ENCODE data around the gene PKP1.

Gene PKP1

GRCh38 chr1:201332616-201333335, 49.5 kb downstream of the PKP1 start:
- no peak for FAIRE-seq

- no peak for FAIRE-seq
Measured at GRCh38 chr1:201334325-201335173, 51.2 kb downstream of the PKP1 start.

GRCh38 chr1:201335174-201335870, 52.0 kb downstream of the PKP1 start:
- no peak for FAIRE-seq

GRCh38 chr1:201335901-201336300, 52.6 kb downstream of the PKP1 start:
- no peak for FAIRE-seq

- no peak for FAIRE-seq
Measured at GRCh38 chr1:201336711-201337450, 53.6 kb downstream of the PKP1 start.

GRCh38 chr1:201341377-201341776, 58.1 kb downstream of the PKP1 start:
- no peak for FAIRE-seq

- FAIRE-seq = no peak
Measured at GRCh38 chr1:201344206-201345080, 61.1 kb downstream of the PKP1 start.

GRCh38 chr1:201345081-201345355, 61.7 kb downstream of the PKP1 start:
- no peak for FAIRE-seq

- no peak for FAIRE-seq
Measured at GRCh38 chr1:201346337-201346939, 63.1 kb downstream of the PKP1 start.

- FAIRE-seq = no peak
Measured at GRCh38 chr1:201346987-201347386, 63.7 kb downstream of the PKP1 start.

- no peak for FAIRE-seq
Measured at GRCh38 chr1:201347498-201348210, 64.3 kb downstream of the PKP1 start.

- no peak for FAIRE-seq
Measured at GRCh38 chr1:201348211-201348566, 64.9 kb downstream of the PKP1 start.

GRCh38 chr1:201349092-201349491, 65.8 kb downstream of the PKP1 start:
- FAIRE-seq = no peak

- FAIRE-seq = no peak
Measured at GRCh38 chr1:201350361-201350725, 67.0 kb downstream of the PKP1 start.

GRCh38 chr1:201350884-201351283, 67.6 kb downstream of the PKP1 start:
- FAIRE-seq = no peak

GRCh38 chr1:201351617-201352016, 68.3 kb downstream of the PKP1 start:
- no peak for FAIRE-seq

- no peak for FAIRE-seq
Measured at GRCh38 chr1:201353186-201353940, 70.1 kb downstream of the PKP1 start.

- FAIRE-seq = no peak
Measured at GRCh38 chr1:201354151-201354900, 71.0 kb downstream of the PKP1 start.

GRCh38 chr1:201354901-201355295, 71.6 kb downstream of the PKP1 start:
- FAIRE-seq = no peak

- FAIRE-seq = no peak
Measured at GRCh38 chr1:201355471-201355870, 72.2 kb downstream of the PKP1 start.

All from colon (tissue), 2 donors.